ENCODE data around the gene AGBL4. TPM values are rescaled to one million over a fixed set of nuclear protein-coding genes. Genes with fewer than 3 reads are reported as not detected.

Gene AGBL4
- total RNA-seq, 1 experiment from 2014 or later: 0.33 TPM

GRCh38 chr1:48680411-48681035 is 1343.2 kb downstream of the AGBL4 start:
- Histone ChIP-seq H3K9me3 (ENCODE audit: low read length) (no peaks in the 10 kb centered on the region), H3K27ac (ENCODE audit: low read length) (no peak overlapping the region), H3K4me3 (ENCODE audit: low read length) (no peak overlapping the region), H3K4me1 (ENCODE audit: insufficient read depth, low read length) (peaks cover under 1% of the 10 kb centered on the region; the same call in 1 of the 2 replicates), H3K79me2 (ENCODE audit: low read length) (no peaks in the 10 kb centered on the region), H3K36me3 (ENCODE audit: low read depth, low read length) (no peaks in the 10 kb centered on the region), H3K9me2 (replicated peaks; ENCODE audit: low read length) (no peaks in the 10 kb centered on the region), H3F3A (ENCODE audit: low read length, unreplicated experiment) (no peaks in the 10 kb centered on the region), H3K27me3 (ENCODE audit: low read length) (no peaks in the 10 kb centered on the region), H3K9ac (ENCODE audit: low read length) (no peak overlapping the region), H3K4me2 (ENCODE audit: low read length) (no peak overlapping the region), H2AFZ (ENCODE audit: low read length) (no peak overlapping the region), H4K20me1 (ENCODE audit: low read length) (no peaks in the 10 kb centered on the region)
- peak; percentile 37; the same call in 1 of the 2 replicates for TF ChIP-seq CTCF (conservative IDR thresholded peaks at IDR 0.05; ENCODE audit: low read depth, low read length)
- TF ChIP-seq EZH2 (IDR thresholded peaks at IDR 0.05; ENCODE audit: low read length, unreplicated experiment): no peak
- ChIA-PET POLR2A (ENCODE audit: unreplicated experiment) (no interaction called here), CTCF (interaction anchor here (0.6 to 0.8 kb wide), 2 partner anchors 108 to 190 kb away, joined by 3 to 5 read pairs; no protein-coding TSS in a partner anchor)
- intact Hi-C loops (cut with micrococcal nuclease): loop anchor here (2.0 kb wide), 1 partner anchor 128 kb away; no protein-coding TSS in a partner anchor
- no TSS peak for BruUV-seq (replicated peaks)
- ATAC-seq (peak; percentile 29; the same call in 1 of the 2 replicates), DNase-seq (peak; percentile 37)

DNA sequence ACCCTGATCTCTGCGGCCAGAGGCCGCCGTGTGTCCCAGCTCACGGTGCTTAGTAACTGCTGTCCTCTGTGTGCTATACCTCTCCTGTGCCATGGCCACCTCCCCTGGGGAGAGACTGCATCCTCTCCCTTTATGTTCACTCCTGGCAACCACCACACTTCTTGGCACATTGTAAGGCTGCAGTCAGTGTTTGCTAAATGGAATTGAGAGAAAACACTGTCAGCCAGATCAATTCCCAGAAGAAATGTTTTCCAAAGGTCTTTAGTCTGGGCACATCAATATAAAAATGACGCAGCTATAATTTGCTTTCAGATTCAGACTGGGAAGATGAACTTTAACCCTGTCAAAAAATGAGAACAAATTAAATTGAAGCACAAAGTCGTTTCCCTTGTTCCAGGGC is 1343.9 kb downstream of the AGBL4 start:
- Histone ChIP-seq H3K9me3 (ENCODE audit: low read length) (no peaks in the 10 kb centered on the region), H3K9me2 (replicated peaks; ENCODE audit: low read length) (no peaks in the 10 kb centered on the region), H3K9ac (ENCODE audit: low read length) (no peak overlapping the region), H2AFZ (ENCODE audit: low read length) (no peak overlapping the region), H3K4me1 (ENCODE audit: insufficient read depth, low read length) (peaks cover 7% of the 10 kb centered on the region), H3F3A (ENCODE audit: low read length, unreplicated experiment) (no peaks in the 10 kb centered on the region), H3K36me3 (ENCODE audit: low read depth, low read length) (no peaks in the 10 kb centered on the region), H3K4me2 (ENCODE audit: low read length) (no peak overlapping the region), H3K79me2 (ENCODE audit: low read length) (no peaks in the 10 kb centered on the region), H3K27me3 (ENCODE audit: low read length) (no peaks in the 10 kb centered on the region), H3K4me3 (ENCODE audit: low read length) (no peak overlapping the region), H4K20me1 (ENCODE audit: low read length) (no peaks in the 10 kb centered on the region), H3K27ac (ENCODE audit: low read length) (no peak overlapping the region)
- intact Hi-C loops (cut with micrococcal nuclease): loop anchor here (2.0 to 5.0 kb wide), 2 partner anchors 127 to 1667 kb away; no protein-coding TSS in a partner anchor
- BruUV-seq (replicated peaks): no TSS peak
- DNase-seq (no peak), ATAC-seq (no peak)
- no peak for TF ChIP-seq CTCF (conservative IDR thresholded peaks at IDR 0.05; ENCODE audit: low read depth, low read length)
- no peak for TF ChIP-seq EZH2phosphoT487 (IDR thresholded peaks at IDR 0.05; ENCODE audit: borderline replicate concordance, low read length)
- no peak for TF ChIP-seq EZH2 (IDR thresholded peaks at IDR 0.05; ENCODE audit: low read length, unreplicated experiment)
- POLR2A ChIA-PET (ENCODE audit: unreplicated experiment): no interaction called here
- CTCF ChIA-PET: interaction anchor here (0.6 to 0.8 kb wide), 2 partner anchors 107 to 191 kb away, joined by 3 to 5 read pairs; no protein-coding TSS in a partner anchor
